HG03432 (cell line): ENCODE results near the gene NDUFB8.
A peak's percentile ranks its signal among the peaks of the same experiment; 100 is the strongest.

Source experiments
- ATAC-seq: cut with Tn5 transposase; IDR thresholded peaks from one replicate; pipeline ENCODE4 v1.9.1; 2021; ENCODE audit warnings: mild to moderate bottlenecking, moderate library complexity; ENCODE audit not compliant: unreplicated experiment

Gene NDUFB8

GRCh38 chr10:100508266-100508665 is 21.4 kb downstream of the NDUFB8 start:
- ATAC-seq, result no peak

- ATAC-seq, result no peak
These were observed 22.3 kb downstream of the NDUFB8 start for GRCh38 chr10:100507357-100507732.

GRCh38 chr10:100506596-100507356 is 22.9 kb downstream of the NDUFB8 start:
- ATAC-seq, result no peak

GRCh38 chr10:100505164-100505563 is 24.5 kb downstream of the NDUFB8 start:
- no peak for ATAC-seq

GRCh38 chr10:100504096-100504495 is 25.6 kb downstream of the NDUFB8 start:
- ATAC-seq, result no peak

- ATAC-seq, result no peak
These were observed 26.7 kb downstream of the NDUFB8 start for GRCh38 chr10:100502926-100503494.

- ATAC-seq, result no peak
These were observed 28.2 kb downstream of the NDUFB8 start for GRCh38 chr10:100501423-100501822.

- ATAC-seq, result no peak
These were observed 31.6 kb downstream of the NDUFB8 start for GRCh38 chr10:100498059-100498458.

GRCh38 chr10:100496567-100496966 is 33.1 kb downstream of the NDUFB8 start:
- no peak for ATAC-seq

GRCh38 chr10:100490531-100490930 is 39.1 kb downstream of the NDUFB8 start:
- ATAC-seq, result no peak

- no peak for ATAC-seq
These were observed 40.3 kb downstream of the NDUFB8 start for GRCh38 chr10:100489396-100489795.

- ATAC-seq, result no peak
These were observed 42.1 kb downstream of the NDUFB8 start for GRCh38 chr10:100487529-100487928.

- no peak for ATAC-seq
These were observed 43.7 kb downstream of the NDUFB8 start for GRCh38 chr10:100485801-100486495.

GRCh38 chr10:100485366-100485765 is 44.3 kb downstream of the NDUFB8 start:
- ATAC-seq, result no peak

- no peak for ATAC-seq
These were observed 45.6 kb downstream of the NDUFB8 start for GRCh38 chr10:100483876-100484666.

GRCh38 chr10:100482834-100483185 is 46.9 kb downstream of the NDUFB8 start:
- ATAC-seq, result no peak

- peak; percentile 56 for ATAC-seq
These were observed 47.4 kb downstream of the NDUFB8 start for GRCh38 chr10:100482181-100482833.

- ATAC-seq, result peak; percentile 98
These were observed 48.1 kb downstream of the NDUFB8 start for GRCh38 chr10:100481462-100482081.

GRCh38 chr10:100480002-100480401 is 49.7 kb downstream of the NDUFB8 start:
- ATAC-seq, result no peak

GRCh38 chr10:100479037-100479436 is 50.6 kb downstream of the NDUFB8 start:
- ATAC-seq, result no peak
